GM19372 (cell line): ENCODE measurements around the gene DCST1.

ENCODE experiments used
- ATAC-seq: cut with Tn5 transposase; IDR thresholded peaks from one replicate; pipeline ENCODE4 v1.9.1; 2021; ENCODE audit warnings: mild to moderate bottlenecking, low read depth, moderate library complexity; ENCODE audit not compliant: unreplicated experiment

Gene DCST1

GRCh38 chr1:155012026-155012546 lies 21.5 kb upstream of the DCST1 start:
- no peak for ATAC-seq

GRCh38 chr1:155012776-155013602 lies 20.6 kb upstream of the DCST1 start:
- ATAC-seq, result no peak

- ATAC-seq, result no peak
These were observed 20.0 kb upstream of the DCST1 start for GRCh38 chr1:155013632-155014031.

GRCh38 chr1:155014709-155015508 lies 18.7 kb upstream of the DCST1 start:
- ATAC-seq, result no peak

GRCh38 chr1:155015527-155016230 lies 17.9 kb upstream of the DCST1 start:
- no peak for ATAC-seq

- no peak for ATAC-seq
These were observed 17.3 kb upstream of the DCST1 start for GRCh38 chr1:155016231-155016831.

GRCh38 chr1:155017041-155017945 lies 16.3 kb upstream of the DCST1 start:
- ATAC-seq, result no peak

DNA sequence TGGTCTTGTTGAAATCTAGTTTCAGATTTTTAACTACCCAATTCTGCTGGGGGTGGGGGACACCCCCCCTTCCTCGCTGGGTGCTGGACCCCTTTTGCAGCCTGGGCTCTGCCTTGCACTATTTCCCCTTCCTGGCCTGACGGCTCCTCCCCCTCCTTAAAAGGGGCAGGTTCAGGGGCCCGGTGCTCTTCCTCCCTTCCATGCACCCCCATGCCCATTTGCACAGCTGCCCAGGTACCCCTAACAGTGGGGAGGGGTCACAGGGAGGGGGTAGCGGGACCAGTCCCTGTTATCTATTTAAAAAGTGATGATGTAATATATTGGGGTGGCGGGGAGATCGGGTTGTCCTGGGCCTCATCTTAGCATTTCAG lies 15.7 kb upstream of the DCST1 start:
- no peak for ATAC-seq

DNA sequence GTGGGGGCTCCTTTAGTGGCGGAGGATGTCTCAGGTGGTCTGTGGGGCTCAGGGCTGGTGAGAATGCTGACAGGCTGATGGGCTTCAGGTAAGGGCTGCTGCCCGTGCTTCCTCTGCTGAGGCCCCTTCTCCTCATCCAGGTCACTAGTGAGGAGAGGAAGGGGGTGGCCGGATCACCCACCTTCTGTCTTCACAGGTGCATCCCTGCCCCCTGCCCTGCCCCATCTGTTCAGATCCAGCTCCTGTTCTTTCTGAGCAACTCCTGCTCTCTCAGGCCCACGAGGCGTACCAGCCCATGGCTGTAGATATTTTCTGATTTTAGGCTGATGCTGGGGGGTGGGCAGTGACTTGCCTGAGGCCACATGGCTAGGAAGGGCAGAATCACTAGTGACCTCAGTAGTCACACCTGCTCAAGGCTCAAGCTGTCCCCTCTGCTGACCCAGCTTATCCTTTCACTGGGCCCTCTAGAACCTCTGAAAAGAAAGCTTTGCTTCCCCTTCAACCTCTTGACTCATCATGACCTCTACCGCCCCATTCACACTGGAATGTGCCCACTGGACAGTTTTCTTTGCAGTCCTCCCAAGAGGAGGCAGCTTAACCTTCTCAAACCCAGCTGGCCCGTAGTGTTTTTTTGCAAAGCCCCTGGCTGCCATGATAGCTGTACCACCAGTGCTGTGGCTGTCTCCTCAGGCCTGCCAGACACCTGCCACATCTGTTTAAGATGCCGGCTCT lies 14.8 kb upstream of the DCST1 start:
- no peak for ATAC-seq

DNA sequence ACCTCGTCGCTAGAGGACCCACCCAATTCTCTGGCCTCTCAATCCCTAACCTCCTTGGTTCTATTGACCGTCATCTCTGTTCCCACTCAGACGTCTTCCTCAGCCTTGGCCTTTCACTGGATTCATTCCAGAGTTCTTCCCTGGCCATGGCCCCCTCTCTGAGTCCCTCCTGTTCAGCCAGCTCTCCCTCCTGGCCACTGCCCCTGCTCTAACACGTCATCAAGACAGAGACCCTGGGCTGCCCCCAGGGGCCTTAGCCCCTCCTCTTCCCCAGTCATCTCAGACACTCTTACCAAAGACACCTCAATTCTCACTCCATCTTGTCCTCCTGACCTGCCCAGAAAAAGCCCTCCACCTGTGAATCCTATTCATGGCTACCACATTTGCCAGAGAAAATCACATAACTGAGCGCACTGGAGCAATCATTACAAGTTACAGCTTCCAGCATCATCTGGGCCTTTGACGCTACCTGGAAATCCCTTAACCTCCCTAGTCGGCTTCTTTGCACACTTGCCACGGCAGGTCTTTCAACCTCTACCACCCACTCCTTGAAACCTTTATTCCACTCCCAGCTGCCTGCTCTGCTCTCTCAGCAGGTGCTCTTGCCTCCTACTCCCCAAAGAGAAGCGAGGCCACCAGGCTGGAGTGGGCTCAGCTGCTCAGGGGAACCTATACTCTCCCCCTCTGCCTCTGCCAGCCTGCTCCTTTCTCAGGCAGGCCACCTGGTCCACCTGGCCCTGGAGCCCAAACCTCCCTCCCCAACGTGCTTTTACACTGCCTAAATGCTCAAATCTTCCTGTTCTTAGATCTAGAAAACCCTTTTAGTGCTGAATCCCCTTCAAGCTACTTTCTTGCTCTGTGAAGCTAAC lies 14.0 kb upstream of the DCST1 start:
- ATAC-seq, result no peak

DNA sequence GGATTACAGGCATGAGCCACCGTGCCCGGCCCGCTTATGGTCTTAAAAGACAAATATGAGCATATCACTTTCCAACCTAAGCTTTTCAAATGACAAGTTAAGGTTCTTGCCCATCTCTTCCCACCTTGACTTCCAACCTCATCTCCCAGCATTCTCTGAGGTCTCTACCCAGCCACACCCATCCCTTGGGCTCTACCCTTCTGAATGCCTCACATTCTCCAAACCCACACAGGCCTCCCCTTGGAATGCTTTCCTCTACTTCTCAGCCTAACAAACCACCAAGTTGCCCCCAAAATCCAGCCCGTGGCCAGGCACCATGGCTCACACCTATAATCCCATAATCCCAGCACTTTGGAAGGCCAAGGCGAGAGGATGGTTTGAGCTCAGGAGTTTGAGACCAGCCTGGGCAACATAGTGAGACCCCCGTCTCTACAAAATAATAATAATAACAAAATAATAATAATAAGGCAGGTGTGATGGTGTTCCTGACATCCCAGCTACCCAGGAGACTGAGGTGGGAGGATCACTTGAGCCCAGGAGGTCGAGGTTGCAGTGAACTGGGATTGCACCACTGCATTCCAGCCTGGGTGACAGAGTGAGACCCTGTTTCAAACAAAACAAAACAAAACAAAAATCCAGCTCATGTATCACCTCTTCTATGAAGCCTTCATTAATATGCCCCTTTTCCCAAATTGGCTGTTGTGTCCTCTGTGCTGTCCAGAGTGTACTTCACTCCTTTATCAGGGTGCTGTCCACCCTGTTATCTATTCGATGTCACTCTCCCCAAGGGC lies 11.3 kb upstream of the DCST1 start:
- no peak for ATAC-seq

DNA sequence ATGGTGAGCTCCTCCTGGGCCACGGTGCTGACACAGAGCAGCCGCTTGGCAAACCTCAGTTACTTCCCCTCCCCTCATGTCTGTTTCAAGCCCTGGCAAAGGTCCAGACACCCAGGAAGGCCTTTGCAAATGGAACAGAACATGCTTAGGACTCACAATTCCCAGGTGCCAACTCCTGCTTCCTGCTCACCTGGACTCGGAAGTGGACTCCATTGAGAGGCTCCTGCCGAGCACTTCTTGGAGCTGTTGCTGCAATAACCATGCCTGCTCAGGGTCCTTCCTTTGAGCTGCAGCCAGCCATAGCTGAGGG lies 10.7 kb upstream of the DCST1 start:
- ATAC-seq, result no peak

DNA sequence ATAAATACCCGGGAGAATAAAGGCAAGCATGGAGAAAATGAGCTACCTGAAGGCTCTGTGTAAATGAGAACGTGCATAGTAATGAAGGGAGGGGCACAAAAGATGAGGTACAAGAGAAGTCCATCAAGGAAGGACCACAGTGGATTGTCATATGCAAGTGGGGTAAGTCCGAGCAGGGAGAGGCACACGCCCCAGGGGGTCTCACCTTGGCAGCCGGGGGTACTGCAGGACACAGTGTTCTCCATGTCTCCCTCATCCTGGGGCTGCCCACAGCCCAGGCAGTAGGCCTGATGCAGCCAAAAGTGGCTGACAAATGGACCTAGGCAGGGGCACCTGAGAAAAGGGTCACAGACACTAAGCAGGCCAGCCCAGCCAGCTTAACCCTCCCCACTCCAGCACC lies 10.0 kb upstream of the DCST1 start:
- ATAC-seq, result no peak

DNA sequence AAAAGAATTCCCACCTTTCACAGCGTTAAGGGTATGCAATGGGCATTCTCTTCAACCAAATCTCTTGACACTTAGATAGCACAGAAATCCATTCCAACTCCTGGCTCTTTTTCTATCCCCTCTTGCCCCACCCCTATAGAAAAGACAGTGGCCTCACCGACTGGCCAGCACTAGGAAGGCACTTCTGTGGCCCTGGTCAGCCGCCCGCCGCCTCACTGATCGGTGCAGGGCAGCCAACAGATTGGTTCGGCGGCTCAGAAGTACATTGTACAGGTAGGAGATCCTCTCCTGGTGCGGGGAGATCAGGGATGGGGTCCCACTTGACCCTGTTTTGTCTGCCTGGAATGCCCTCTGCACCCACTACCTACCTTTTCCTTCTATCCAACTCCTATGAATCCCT lies 9.3 kb upstream of the DCST1 start:
- ATAC-seq, result no peak

- no peak for ATAC-seq
These were observed 7.5 kb upstream of the DCST1 start for GRCh38 chr1:155026154-155026553.

GRCh38 chr1:155026588-155026987 lies 7.0 kb upstream of the DCST1 start:
- no peak for ATAC-seq

GRCh38 chr1:155029513-155030242 lies 3.9 kb upstream of the DCST1 start:
- ATAC-seq, result no peak
